ENCODE measurements around the gene RNF214. TPM values are rescaled to one million over a fixed set of nuclear protein-coding genes. Genes with fewer than 3 reads are reported as not detected.

RNF214 gene
- total RNA-seq, 1 donor from 2014 or later = 8.9 TPM

- peaks cover 57 to 66% (median 58%) of the 10 kb centered on the region in 3 donors for H3K4me1 ChIP-seq (ENCODE audit: control insufficient read depth in 3 of 3, insufficient read depth in 3 of 3, low read length in 3 of 3)
- peak overlapping the region; percentile 54 to 72 (median 71) for H3K9ac ChIP-seq (ENCODE audit: low read depth in 1 of 3, low read length in 3 of 3)
- H3K4me3 ChIP-seq (ENCODE audit: low read length in 3 of 3) = peak overlapping the region; percentile 15 to 55 (median 45)
- peaks cover 44 to 60% (median 57%) of the 10 kb centered on the region in 3 donors for H3K36me3 ChIP-seq (ENCODE audit: control insufficient read depth in 3 of 3, insufficient read depth in 3 of 3, low read length in 3 of 3)
- peak overlapping the region; percentile 92 for H3K27ac ChIP-seq (ENCODE audit: low read depth, low read length)
- no peaks in the 10 kb centered on the region for H3K27me3 ChIP-seq (ENCODE audit: control insufficient read depth in 3 of 3, insufficient read depth in 3 of 3, low read length in 3 of 3)
- H3K9me3 ChIP-seq (ENCODE audit: control insufficient read depth in 3 of 3, low read length in 3 of 3) = no peaks in the 10 kb centered on the region
Observed at GRCh38 chr11:117220999-117221774, 11.3 kb upstream of the RNF214 start.

DNA sequence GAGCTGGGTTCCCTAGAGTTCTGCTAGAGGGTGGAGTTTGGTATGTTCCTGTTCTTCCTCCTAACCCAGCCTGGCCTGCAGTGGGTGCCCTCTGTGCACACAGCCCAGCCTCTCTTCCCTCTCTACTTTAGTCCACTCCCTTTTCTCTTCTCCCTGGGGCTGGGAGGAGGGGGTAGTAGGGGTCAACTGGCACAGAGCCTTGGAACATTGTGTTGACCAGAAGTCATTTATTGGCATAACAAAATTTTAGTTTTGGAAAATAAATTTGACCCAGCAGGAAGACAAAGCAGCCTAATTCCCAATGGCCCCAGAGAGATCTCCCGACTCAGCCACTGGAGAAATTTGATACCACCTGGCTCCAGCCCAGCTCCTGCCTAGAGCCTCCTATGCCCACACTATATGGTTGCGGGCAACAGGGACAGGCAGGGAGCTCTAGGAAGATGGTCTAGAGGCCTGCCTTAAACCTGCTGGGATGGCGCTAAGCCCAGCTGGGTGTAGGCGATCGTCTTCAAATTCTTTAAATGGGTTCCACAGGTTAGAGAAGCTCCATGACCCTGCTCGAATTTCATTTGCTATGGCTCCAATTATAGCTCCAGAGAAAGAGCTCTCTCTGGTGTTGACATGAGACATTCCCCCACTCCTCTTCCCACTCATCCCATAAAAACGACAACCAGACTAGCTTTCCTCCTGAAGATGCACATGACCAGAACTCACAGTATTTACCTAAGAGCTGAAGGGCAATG lies 10.5 kb upstream of the RNF214 start:
- H3K4me1 ChIP-seq (ENCODE audit: control insufficient read depth in 3 of 3, insufficient read depth in 3 of 3, low read length in 3 of 3) = peaks cover 54 to 66% (median 56%) of the 10 kb centered on the region in 3 donors
- H3K9ac ChIP-seq (ENCODE audit: low read depth in 1 of 3, low read length in 3 of 3) = peak overlapping the region; percentile 27 to 72 (median 28)
- no peaks in the 10 kb centered on the region for H3K9me3 ChIP-seq (ENCODE audit: control insufficient read depth in 3 of 3, low read length in 3 of 3)
- peaks cover 45 to 60% (median 54%) of the 10 kb centered on the region in 3 donors for H3K36me3 ChIP-seq (ENCODE audit: control insufficient read depth in 3 of 3, insufficient read depth in 3 of 3, low read length in 3 of 3)
- no peaks in the 10 kb centered on the region for H3K27me3 ChIP-seq (ENCODE audit: control insufficient read depth in 3 of 3, insufficient read depth in 3 of 3, low read length in 3 of 3)
- peak overlapping the region; percentile 92 for H3K27ac ChIP-seq (ENCODE audit: low read depth, low read length)
- peak overlapping the region; percentile 15 to 55 (median 53) for H3K4me3 ChIP-seq (ENCODE audit: low read length in 3 of 3)

DNA sequence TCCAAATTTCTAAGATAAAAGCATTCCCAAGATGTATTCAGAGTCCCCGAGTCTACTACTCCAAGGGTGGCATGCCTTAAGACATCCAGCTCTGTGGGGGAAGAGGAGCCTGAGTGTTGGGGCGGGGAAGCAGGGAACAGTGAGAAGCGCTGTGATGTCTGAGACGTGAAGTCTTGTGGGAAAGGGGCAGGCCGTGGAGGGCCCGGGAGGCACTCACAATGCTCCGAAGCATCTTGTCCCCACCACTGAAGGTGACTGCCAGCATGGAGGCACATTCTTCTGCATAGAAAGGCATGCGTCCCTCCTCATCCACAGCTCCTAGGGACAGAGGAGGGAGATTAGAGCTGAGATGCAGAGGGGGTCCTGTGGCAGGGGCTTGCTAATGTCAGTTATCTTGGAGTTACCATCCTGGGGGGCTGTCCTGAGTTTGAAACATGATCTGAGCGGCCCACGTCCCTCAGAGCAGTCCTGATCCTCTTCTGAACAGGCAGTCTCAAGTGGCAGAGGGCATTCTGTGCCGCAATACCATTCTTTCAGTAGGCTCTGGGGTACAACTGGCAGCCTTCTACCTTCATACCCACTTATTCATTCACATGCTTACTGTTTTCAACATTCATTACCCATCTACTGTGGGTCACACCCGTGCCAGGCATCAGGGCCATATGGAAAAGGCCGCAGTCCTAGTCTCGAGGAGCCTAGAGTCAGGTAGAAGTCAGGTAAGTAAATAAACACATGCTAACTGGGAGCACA lies 9.3 kb upstream of the RNF214 start:
- H3K4me1 ChIP-seq (ENCODE audit: control insufficient read depth in 3 of 3, insufficient read depth in 3 of 3, low read length in 3 of 3) = peaks cover 44 to 57% (median 52%) of the 10 kb centered on the region in 3 donors
- H3K9ac ChIP-seq (ENCODE audit: low read depth in 1 of 3, low read length in 3 of 3) = no peak overlapping the region
- H3K9me3 ChIP-seq (ENCODE audit: control insufficient read depth in 3 of 3, low read length in 3 of 3) = no peaks in the 10 kb centered on the region
- no peaks in the 10 kb centered on the region for H3K27me3 ChIP-seq (ENCODE audit: control insufficient read depth in 3 of 3, insufficient read depth in 3 of 3, low read length in 3 of 3)
- H3K36me3 ChIP-seq (ENCODE audit: control insufficient read depth in 3 of 3, insufficient read depth in 3 of 3, low read length in 3 of 3) = peaks cover 45 to 59% (median 52%) of the 10 kb centered on the region in 3 donors
- H3K4me3 ChIP-seq (ENCODE audit: low read length in 3 of 3) = no peak overlapping the region
- H3K27ac ChIP-seq (ENCODE audit: low read depth, low read length) = peak overlapping the region; percentile 92

DNA sequence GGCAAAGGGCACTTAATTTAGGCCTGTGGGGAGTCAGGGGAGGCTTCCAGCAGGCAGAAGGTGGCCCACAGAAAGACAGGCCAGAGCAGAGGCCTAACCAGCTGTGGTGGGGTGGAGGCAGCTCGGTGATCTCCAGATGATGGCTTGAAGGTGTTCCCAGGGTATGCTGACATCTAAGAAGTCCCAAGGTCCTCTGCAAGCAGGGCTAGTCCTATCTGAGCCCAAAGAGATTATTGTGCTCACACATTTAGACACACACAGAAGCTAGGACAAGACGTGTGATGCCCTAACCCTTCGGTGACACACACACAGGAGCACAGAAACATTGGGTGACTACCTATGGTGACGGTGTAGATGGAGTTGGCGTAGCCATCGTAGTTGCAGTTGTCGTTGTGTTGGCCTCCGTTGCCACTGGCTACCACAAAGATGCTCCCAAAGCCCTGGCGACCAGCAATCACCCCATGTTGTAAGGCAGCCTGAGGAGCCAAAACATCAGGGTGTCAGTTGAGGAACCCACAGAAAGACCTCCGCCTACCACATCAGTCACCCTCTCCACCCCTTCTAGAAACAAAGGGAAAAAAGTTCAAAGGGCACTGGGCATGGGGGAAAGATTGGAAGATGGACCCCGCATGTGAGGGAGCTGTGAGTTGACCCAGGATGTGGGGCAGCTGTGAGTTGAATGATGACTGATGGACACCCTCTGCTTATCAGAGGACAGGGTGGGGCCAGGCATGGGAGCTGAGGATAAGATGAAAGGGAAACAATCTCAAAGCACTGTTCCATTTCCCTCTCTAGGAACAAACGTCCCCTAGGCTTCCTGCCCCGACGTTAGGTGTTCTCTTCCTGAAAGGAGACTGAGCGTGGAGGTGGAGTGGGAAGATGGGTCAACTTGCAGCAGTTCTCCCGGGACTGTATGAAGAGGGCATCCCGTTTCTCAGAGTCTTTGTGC lies 8.5 kb upstream of the RNF214 start:
- Histone ChIP-seq H3K27ac (ENCODE audit: low read depth, low read length) (no peak overlapping the region), H3K9me3 (ENCODE audit: control insufficient read depth in 3 of 3, low read length in 3 of 3) (no peaks in the 10 kb centered on the region), H3K4me3 (ENCODE audit: low read length in 3 of 3) (no peak overlapping the region), H3K36me3 (ENCODE audit: control insufficient read depth in 3 of 3, insufficient read depth in 3 of 3, low read length in 3 of 3) (peaks cover 44 to 56% (median 49%) of the 10 kb centered on the region in 3 donors), H3K27me3 (ENCODE audit: control insufficient read depth in 3 of 3, insufficient read depth in 3 of 3, low read length in 3 of 3) (no peaks in the 10 kb centered on the region), H3K4me1 (ENCODE audit: control insufficient read depth in 3 of 3, insufficient read depth in 3 of 3, low read length in 3 of 3) (peaks cover 36 to 49% (median 44%) of the 10 kb centered on the region in 3 donors), H3K9ac (ENCODE audit: low read depth in 1 of 3, low read length in 3 of 3) (no peak overlapping the region)

DNA sequence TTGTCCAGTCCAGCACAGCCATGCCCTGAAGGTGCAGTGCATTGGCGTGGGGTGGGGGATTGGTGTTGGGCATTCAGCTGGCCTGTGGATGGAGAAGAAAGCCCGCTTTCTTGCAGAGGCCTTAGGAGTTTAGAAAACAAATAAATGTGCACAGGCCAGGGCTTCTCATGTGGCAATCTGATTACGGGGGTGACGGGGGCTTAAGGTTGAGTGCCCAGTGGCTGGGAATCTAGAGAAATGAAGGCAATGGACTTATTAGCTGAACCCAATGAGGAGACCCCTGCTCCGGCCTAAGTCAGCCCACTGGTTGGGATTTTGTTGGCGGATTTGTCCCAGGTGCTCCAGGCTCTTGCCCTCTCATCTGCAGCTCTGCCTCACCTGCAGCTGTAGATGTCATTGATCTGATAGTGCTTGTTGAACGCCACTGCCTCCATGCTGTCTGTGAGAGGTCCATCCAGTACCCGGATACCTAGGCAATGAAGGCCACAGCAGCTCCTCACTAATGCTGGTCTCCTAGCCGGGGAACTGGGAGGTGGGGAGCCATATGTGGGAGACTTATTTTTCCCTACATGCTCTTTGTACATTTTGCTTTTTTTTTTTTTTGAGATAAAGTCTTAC lies 6.8 kb upstream of the RNF214 start:
- no peak overlapping the region for H3K27ac ChIP-seq (ENCODE audit: low read depth, low read length)
- peaks cover 49 to 59% (median 57%) of the 10 kb centered on the region in 3 donors for H3K36me3 ChIP-seq (ENCODE audit: control insufficient read depth in 3 of 3, insufficient read depth in 3 of 3, low read length in 3 of 3)
- no peaks in the 10 kb centered on the region for H3K27me3 ChIP-seq (ENCODE audit: control insufficient read depth in 3 of 3, insufficient read depth in 3 of 3, low read length in 3 of 3)
- peak overlapping the region in 1 of 3 donors; percentile 40 for H3K9ac ChIP-seq (ENCODE audit: low read depth in 1 of 3, low read length in 3 of 3)
- no peaks in the 10 kb centered on the region for H3K9me3 ChIP-seq (ENCODE audit: control insufficient read depth in 3 of 3, low read length in 3 of 3)
- H3K4me3 ChIP-seq (ENCODE audit: low read length in 3 of 3) = no peak overlapping the region
- peaks cover 26 to 41% (median 34%) of the 10 kb centered on the region in 3 donors for H3K4me1 ChIP-seq (ENCODE audit: control insufficient read depth in 3 of 3, insufficient read depth in 3 of 3, low read length in 3 of 3)

DNA sequence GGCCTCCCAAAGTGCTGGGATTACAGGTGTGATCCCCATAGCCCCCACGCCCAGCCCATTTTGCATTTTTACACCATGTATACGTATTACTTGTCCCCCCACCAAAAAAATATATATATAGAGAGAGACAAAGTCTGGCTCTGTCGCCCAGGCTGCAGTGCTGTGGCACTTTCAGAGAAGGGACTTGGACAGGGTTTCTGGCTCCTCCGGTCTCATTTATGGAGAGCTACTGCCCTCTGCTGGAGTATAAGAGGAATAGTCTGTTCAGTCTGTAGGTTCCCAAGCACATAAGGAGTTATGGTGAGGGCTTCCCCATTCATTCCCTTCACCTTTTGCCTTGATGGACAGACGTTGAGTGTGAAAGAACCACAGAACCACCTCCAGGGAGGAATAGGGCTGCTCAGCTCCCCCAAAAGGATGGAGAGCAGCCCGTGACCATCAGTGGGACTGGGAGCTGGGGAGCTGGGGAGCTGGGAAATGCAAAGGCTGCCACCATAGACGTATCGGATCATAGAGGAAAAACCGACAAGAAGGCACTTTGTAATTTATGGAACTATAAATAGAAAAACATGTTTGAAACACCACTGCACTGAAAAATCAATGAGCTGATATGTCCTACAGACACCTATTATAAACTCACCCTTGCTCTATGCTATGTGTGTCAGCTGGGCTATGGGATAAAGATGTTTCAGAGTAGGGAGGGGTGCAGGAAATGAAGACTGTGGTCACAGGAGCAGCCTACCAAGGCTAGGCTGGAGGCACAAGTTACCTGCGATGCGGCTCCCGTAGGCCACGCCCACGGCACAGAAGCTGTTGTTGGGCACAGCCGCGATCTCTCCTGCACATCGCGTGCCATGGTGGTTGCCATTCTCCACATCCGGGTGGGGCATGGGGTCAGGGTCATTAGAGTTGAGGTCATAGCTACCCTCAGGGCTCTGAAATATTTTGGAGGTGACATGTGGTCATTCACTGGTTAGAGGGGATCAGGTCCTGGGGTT lies 5.8 kb upstream of the RNF214 start:
- no peak overlapping the region for H3K4me3 ChIP-seq (ENCODE audit: low read length in 3 of 3)
- H3K9ac ChIP-seq (ENCODE audit: low read depth in 1 of 3, low read length in 3 of 3) = no peak overlapping the region
- no peaks in the 10 kb centered on the region for H3K9me3 ChIP-seq (ENCODE audit: control insufficient read depth in 3 of 3, low read length in 3 of 3)
- H3K27ac ChIP-seq (ENCODE audit: low read depth, low read length) = no peak overlapping the region
- peaks cover 26 to 41% (median 34%) of the 10 kb centered on the region in 3 donors for H3K4me1 ChIP-seq (ENCODE audit: control insufficient read depth in 3 of 3, insufficient read depth in 3 of 3, low read length in 3 of 3)
- H3K27me3 ChIP-seq (ENCODE audit: control insufficient read depth in 3 of 3, insufficient read depth in 3 of 3, low read length in 3 of 3) = no peaks in the 10 kb centered on the region
- H3K36me3 ChIP-seq (ENCODE audit: control insufficient read depth in 3 of 3, insufficient read depth in 3 of 3, low read length in 3 of 3) = peaks cover 49 to 59% (median 57%) of the 10 kb centered on the region in 3 donors

DNA sequence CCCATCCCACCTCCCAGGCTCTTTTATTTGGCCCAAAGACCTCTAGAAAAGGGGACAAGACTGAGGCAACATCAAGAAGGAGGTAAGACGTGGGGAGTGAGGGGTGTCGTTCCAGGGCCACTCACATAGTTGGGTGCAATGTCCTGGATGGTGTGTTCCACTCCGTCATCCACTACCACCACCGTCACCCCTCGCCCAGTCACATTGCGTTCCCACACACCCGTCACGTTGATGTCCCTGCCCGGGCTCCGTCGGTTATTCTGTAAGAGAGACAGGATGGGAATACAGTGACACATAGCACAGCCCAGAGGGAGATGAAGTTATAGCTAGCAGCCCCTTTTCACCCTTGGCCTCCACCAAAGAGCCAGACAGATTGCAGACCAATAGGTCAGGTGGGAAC lies 4.4 kb upstream of the RNF214 start:
- peaks cover 21 to 30% (median 25%) of the 10 kb centered on the region in 3 donors for H3K4me1 ChIP-seq (ENCODE audit: control insufficient read depth in 3 of 3, insufficient read depth in 3 of 3, low read length in 3 of 3)
- no peaks in the 10 kb centered on the region for H3K27me3 ChIP-seq (ENCODE audit: control insufficient read depth in 3 of 3, insufficient read depth in 3 of 3, low read length in 3 of 3)
- no peaks in the 10 kb centered on the region for H3K9me3 ChIP-seq (ENCODE audit: control insufficient read depth in 3 of 3, low read length in 3 of 3)
- H3K4me3 ChIP-seq (ENCODE audit: low read length in 3 of 3) = no peak overlapping the region
- no peak overlapping the region for H3K9ac ChIP-seq (ENCODE audit: low read depth in 1 of 3, low read length in 3 of 3)
- H3K27ac ChIP-seq (ENCODE audit: low read depth, low read length) = no peak overlapping the region
- H3K36me3 ChIP-seq (ENCODE audit: control insufficient read depth in 3 of 3, insufficient read depth in 3 of 3, low read length in 3 of 3) = peaks cover 47 to 58% (median 57%) of the 10 kb centered on the region in 3 donors

DNA sequence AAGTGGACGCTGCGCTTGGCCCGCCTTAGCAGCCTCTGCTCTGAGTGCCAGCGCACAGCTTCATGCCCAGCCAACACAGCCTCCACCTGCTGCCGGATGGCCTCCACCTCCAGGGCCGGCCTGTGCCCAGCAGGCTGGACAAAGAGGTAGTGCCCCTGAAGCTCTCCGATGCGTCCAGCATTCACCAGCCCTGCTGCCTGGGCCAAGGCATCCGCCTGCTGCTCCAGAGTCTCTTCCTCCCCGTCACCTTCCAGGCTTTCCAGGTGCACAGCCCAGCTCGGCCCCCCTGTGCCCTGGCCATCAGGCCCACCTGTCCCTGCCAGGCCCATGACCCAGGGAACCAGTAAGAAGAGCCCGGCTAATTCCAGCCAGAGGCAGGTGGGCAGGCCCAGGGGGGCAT lies 3.1 kb upstream of the RNF214 start:
- Histone ChIP-seq H3K27ac (ENCODE audit: low read depth, low read length) (no peak overlapping the region), H3K9ac (ENCODE audit: low read depth in 1 of 3, low read length in 3 of 3) (no peak overlapping the region), H3K27me3 (ENCODE audit: control insufficient read depth in 3 of 3, insufficient read depth in 3 of 3, low read length in 3 of 3) (no peaks in the 10 kb centered on the region), H3K9me3 (ENCODE audit: control insufficient read depth in 3 of 3, low read length in 3 of 3) (no peaks in the 10 kb centered on the region), H3K36me3 (ENCODE audit: control insufficient read depth in 3 of 3, insufficient read depth in 3 of 3, low read length in 3 of 3) (peaks cover 33 to 47% (median 43%) of the 10 kb centered on the region in 3 donors), H3K4me1 (ENCODE audit: control insufficient read depth in 3 of 3, insufficient read depth in 3 of 3, low read length in 3 of 3) (peaks cover 31 to 34% (median 34%) of the 10 kb centered on the region in 3 donors), H3K4me3 (ENCODE audit: low read length in 3 of 3) (no peak overlapping the region)
